Astrocyte of the spinal cord (primary cell): ENCODE data around the gene CELSR2.

Experiments
- DNase-seq: peaks from one replicate; pipeline ENCODE4 v3.0.0; 2011; ENCODE audit warnings: low read depth, low spot score
- H3K4me3 ChIP-seq: 2 replicates; pipeline ENCODE4 v1.5.1; 2011; ENCODE audit warnings: low read depth, mild to moderate bottlenecking, low read length, moderate library complexity
- CTCF ChIP-seq: IDR thresholded peaks from 2 replicates; pipeline ENCODE4 v1.5.1; 2012; ENCODE audit warnings: low read depth, mild to moderate bottlenecking, low read length, inconsistent platforms
- in situ Hi-C: cut with HindIII; loops from 2 replicates; pipeline ENCODE4 v1.10.0; 2017; ENCODE audit warnings: low sequenced_read_pairs

The CELSR2 gene

GRCh38 chr1:109315288-109315687 is 65.9 kb downstream of the CELSR2 start:
- TF ChIP-seq CTCF, result no peak
- in situ Hi-C loops, result no loop called here
- no peak overlapping the region for H3K4me3 ChIP-seq
- DNase-seq, result no peak

- H3K4me3 ChIP-seq, result no peak overlapping the region
- no peak for DNase-seq
- in situ Hi-C loops, result no loop called here
- TF ChIP-seq CTCF, result no peak
Measured at GRCh38 chr1:109316506-109316905, 67.2 kb downstream of the CELSR2 start.

GRCh38 chr1:109319114-109319513 is 69.8 kb downstream of the CELSR2 start:
- in situ Hi-C loops, result no loop called here
- no peak for DNase-seq
- no peak for TF ChIP-seq CTCF
- H3K4me3 ChIP-seq, result no peak overlapping the region

- no peak overlapping the region for H3K4me3 ChIP-seq
- no peak for TF ChIP-seq CTCF
- in situ Hi-C loops, result no loop called here
- no peak for DNase-seq
Measured at GRCh38 chr1:109322974-109323373, 73.6 kb downstream of the CELSR2 start.
